SK-N-SH treated with all-trans-retinoic acid at 6 μM for 48 hours (cell line): ENCODE results near the gene EIF3B.

Source experiments
- ATAC-seq: fragments of 200-7000 bp; cut with Tn5 transposase; 3 replicates; pipeline ENCODE4 v1.9.1; 2020; ENCODE audit warnings: mild to moderate bottlenecking, moderate library complexity
- ARNTL ChIP-seq: fragments of 450-650 bp; formaldehyde crosslinking; IDR thresholded peaks from 2 replicates; pipeline ENCODE4 v1.5.0; 2020; ENCODE audit warnings: low read depth, mild to moderate bottlenecking, moderate library complexity, borderline replicate concordance
- CREB5 ChIP-seq: fragments of 250-450 bp; sonication (Bioruptor Pico); IDR thresholded peaks from 2 replicates; pipeline ENCODE4 v1.5.1; 2020; ENCODE audit warnings: low read depth, mild to moderate bottlenecking, moderate library complexity
- CSDC2 ChIP-seq: fragments of 250-450 bp; sonication (Bioruptor Pico); IDR thresholded peaks from 2 replicates; pipeline ENCODE4 v1.5.0; 2020; ENCODE audit warnings: mild to moderate bottlenecking, moderate library complexity
- CSRNP3 ChIP-seq: fragments of 250-450 bp; sonication (Bioruptor Pico); IDR thresholded peaks from 2 replicates; pipeline ENCODE4 v1.5.1; 2021; ENCODE audit warnings: mild to moderate bottlenecking, moderate library complexity
- ESRRG ChIP-seq: fragments of 250-450 bp; sonication (Bioruptor Pico); IDR thresholded peaks from 2 replicates; pipeline ENCODE4 v1.6.1; 2021; ENCODE audit warnings: mild to moderate bottlenecking
- GLIS3 ChIP-seq: fragments of 250-450 bp; sonication (Bioruptor Pico); IDR thresholded peaks from 2 replicates; pipeline ENCODE4 v1.5.0; 2020; ENCODE audit warnings: mild to moderate bottlenecking, moderate library complexity
- ISL1 ChIP-seq: fragments of 250-450 bp; sonication (Bioruptor Pico); IDR thresholded peaks from 2 replicates; pipeline ENCODE4 v2.1.2; 2022; ENCODE audit warnings: mild to moderate bottlenecking, moderate library complexity
- OSR1 ChIP-seq: fragments of 250-450 bp; sonication (Bioruptor Pico); IDR thresholded peaks from 2 replicates; pipeline ENCODE4 v1.8.0; 2022; ENCODE audit warnings: moderate library complexity, mild to moderate bottlenecking, inconsistent platforms
- POU6F1 ChIP-seq: fragments of 250-450 bp; sonication (Bioruptor Pico); IDR thresholded peaks from 2 replicates; pipeline ENCODE4 v1.8.0; 2021; ENCODE audit warnings: low read depth, mild to moderate bottlenecking, moderate library complexity, borderline replicate concordance
- PPARA ChIP-seq: fragments of 250-450 bp; sonication (Bioruptor Pico); IDR thresholded peaks from 2 replicates; pipeline ENCODE4 v1.5.0; 2020; ENCODE audit warnings: mild to moderate bottlenecking, borderline replicate concordance
- SNAI2 ChIP-seq: fragments of 250-450 bp; sonication (Bioruptor Pico); IDR thresholded peaks from 2 replicates; pipeline ENCODE4 v1.5.0; 2020; ENCODE audit warnings: mild to moderate bottlenecking, moderate library complexity
- TCF4 ChIP-seq: fragments of 250-450 bp; sonication (Bioruptor Pico); IDR thresholded peaks from 2 replicates; pipeline ENCODE4 v1.8.0; 2021; ENCODE audit warnings: mild to moderate bottlenecking, moderate library complexity, borderline replicate concordance
- TSHZ2 ChIP-seq: fragments of 250-450 bp; sonication (Bioruptor Pico); IDR thresholded peaks from 2 replicates; pipeline ENCODE4 v1.5.0; 2020; ENCODE audit warnings: mild to moderate bottlenecking, moderate library complexity
- ZC3H10 ChIP-seq: fragments of 250-450 bp; sonication (Bioruptor Pico); IDR thresholded peaks from 2 replicates; pipeline ENCODE4 v1.5.1; 2021; ENCODE audit warnings: mild to moderate bottlenecking, moderate library complexity
- ZFP3 ChIP-seq: fragments of 250-450 bp; sonication (Bioruptor Pico); IDR thresholded peaks from 2 replicates; pipeline ENCODE4 v1.5.0; 2020; ENCODE audit warnings: mild to moderate bottlenecking, moderate library complexity
- ZFP30 ChIP-seq: fragments of 450-650 bp; formaldehyde crosslinking; IDR thresholded peaks from 2 replicates; pipeline ENCODE4 v1.5.0; 2022; ENCODE audit warnings: mild to moderate bottlenecking, moderate library complexity
- ZNF565 ChIP-seq: fragments of 450-650 bp; formaldehyde crosslinking; conservative IDR thresholded peaks from 2 replicates; pipeline ENCODE4 v1.5.0; 2020; ENCODE audit warnings: low read depth, mild to moderate bottlenecking, moderate library complexity
- ZNF70 ChIP-seq: fragments of 450-650 bp; formaldehyde crosslinking; IDR thresholded peaks from 2 replicates; pipeline ENCODE4 v1.5.0; 2020; ENCODE audit warnings: mild to moderate bottlenecking, moderate library complexity
- ZNF8 ChIP-seq: fragments of 450-650 bp; formaldehyde crosslinking; IDR thresholded peaks from 2 replicates; pipeline ENCODE4 v1.5.0; 2020; ENCODE audit warnings: mild to moderate bottlenecking, moderate library complexity

EIF3B gene

GRCh38 chr7:2405601-2406345 is 51.1 kb downstream of the EIF3B start:
- no peak for TF ChIP-seq PPARA (CRISPR knock-in tag)
- TF ChIP-seq CSRNP3 = no peak
- no peak for TF ChIP-seq TCF4
- TF ChIP-seq CSDC2 = no peak
- no peak for TF ChIP-seq OSR1 (CRISPR knock-in tag)
- no peak for TF ChIP-seq POU6F1 (CRISPR knock-in tag)
- TF ChIP-seq ESRRG (CRISPR knock-in tag) = no peak
- no peak for TF ChIP-seq ZNF565 (CRISPR knock-in tag)
- TF ChIP-seq TSHZ2 (CRISPR knock-in tag) = no peak
- TF ChIP-seq SNAI2 (CRISPR knock-in tag) = no peak
- TF ChIP-seq ZC3H10 (CRISPR knock-in tag) = no peak
- TF ChIP-seq ZFP30 (CRISPR knock-in tag) = no peak
- no peak for TF ChIP-seq ZNF8 (CRISPR knock-in tag)
- no peak for TF ChIP-seq ARNTL (CRISPR knock-in tag)
- no peak for TF ChIP-seq ZNF70 (CRISPR knock-in tag)
- no peak for ATAC-seq

GRCh38 chr7:2409745-2410414 is 55.3 kb downstream of the EIF3B start:
- TF ChIP-seq OSR1 (CRISPR knock-in tag) (no peak), ZNF8 (CRISPR knock-in tag) (no peak; the same call in 1 of the 2 replicates), CSDC2 (no peak), TCF4 (0 out of 2 replicates have a peak, but pooled peaks have one; percentile 45), ZC3H10 (CRISPR knock-in tag) (no peak), ISL1 (CRISPR knock-in tag) (0 out of 2 replicates have a peak, but pooled peaks have one; percentile 23), CREB5 (0 out of 2 replicates have a peak, but pooled peaks have one; percentile 36), ZNF70 (CRISPR knock-in tag) (no peak), ZNF565 (CRISPR knock-in tag) (no peak), ZFP3 (CRISPR knock-in tag) (0 out of 2 replicates have a peak, but pooled peaks have one; percentile 15)
- peak; percentile 24; the same call in 1 of the 3 replicates for ATAC-seq

GRCh38 chr7:2411049-2411448 is 56.4 kb downstream of the EIF3B start:
- no peak for TF ChIP-seq ZC3H10 (CRISPR knock-in tag)
- TF ChIP-seq, all 23 proteins: peak for 0
- no peak for ATAC-seq

- TF ChIP-seq GLIS3 (CRISPR knock-in tag) (no peak), ZC3H10 (CRISPR knock-in tag) (no peak), ISL1 (CRISPR knock-in tag) (no peak)
- TF ChIP-seq, all 23 proteins: peak for 0
- peak; percentile 18; the same call in 1 of the 3 replicates for ATAC-seq
Measured at GRCh38 chr7:2411815-2412586, 57.4 kb downstream of the EIF3B start.
